SK-N-SH treated with all-trans-retinoic acid at 6 μM for 48 hours (cell line): ENCODE measurements around the gene BCL3.

Source experiments
- ATAC-seq: fragments of 200-7000 bp; cut with Tn5 transposase; 3 replicates; pipeline ENCODE4 v1.9.1; 2020; ENCODE audit warnings: mild to moderate bottlenecking, moderate library complexity
- ARNTL ChIP-seq: fragments of 450-650 bp; formaldehyde crosslinking; IDR thresholded peaks from 2 replicates; pipeline ENCODE4 v1.5.0; 2020; ENCODE audit warnings: low read depth, mild to moderate bottlenecking, moderate library complexity, borderline replicate concordance
- BACH2 ChIP-seq: fragments of 250-450 bp; sonication (Bioruptor Pico); IDR thresholded peaks from 2 replicates; pipeline ENCODE4 v1.9.0; 2021; ENCODE audit warnings: mild to moderate bottlenecking, borderline replicate concordance
- CREB5 ChIP-seq: fragments of 250-450 bp; sonication (Bioruptor Pico); IDR thresholded peaks from 2 replicates; pipeline ENCODE4 v1.5.1; 2020; ENCODE audit warnings: low read depth, mild to moderate bottlenecking, moderate library complexity
- CSDC2 ChIP-seq: fragments of 250-450 bp; sonication (Bioruptor Pico); IDR thresholded peaks from 2 replicates; pipeline ENCODE4 v1.5.0; 2020; ENCODE audit warnings: mild to moderate bottlenecking, moderate library complexity
- CSRNP3 ChIP-seq: fragments of 250-450 bp; sonication (Bioruptor Pico); IDR thresholded peaks from 2 replicates; pipeline ENCODE4 v1.5.1; 2021; ENCODE audit warnings: mild to moderate bottlenecking, moderate library complexity
- ESRRG ChIP-seq: fragments of 250-450 bp; sonication (Bioruptor Pico); IDR thresholded peaks from 2 replicates; pipeline ENCODE4 v1.6.1; 2021; ENCODE audit warnings: mild to moderate bottlenecking
- GLIS3 ChIP-seq: fragments of 250-450 bp; sonication (Bioruptor Pico); IDR thresholded peaks from 2 replicates; pipeline ENCODE4 v1.5.0; 2020; ENCODE audit warnings: mild to moderate bottlenecking, moderate library complexity
- ISL1 ChIP-seq: fragments of 250-450 bp; sonication (Bioruptor Pico); IDR thresholded peaks from 2 replicates; pipeline ENCODE4 v2.1.2; 2022; ENCODE audit warnings: mild to moderate bottlenecking, moderate library complexity
- OSR1 ChIP-seq: fragments of 250-450 bp; sonication (Bioruptor Pico); IDR thresholded peaks from 2 replicates; pipeline ENCODE4 v1.8.0; 2022; ENCODE audit warnings: moderate library complexity, mild to moderate bottlenecking, inconsistent platforms
- PPARA ChIP-seq: fragments of 250-450 bp; sonication (Bioruptor Pico); IDR thresholded peaks from 2 replicates; pipeline ENCODE4 v1.5.0; 2020; ENCODE audit warnings: mild to moderate bottlenecking, borderline replicate concordance
- RARB ChIP-seq: fragments of 250-450 bp; sonication (Bioruptor Pico); IDR thresholded peaks from 2 replicates; pipeline ENCODE4 v1.8.0; 2021; ENCODE audit warnings: mild to moderate bottlenecking, moderate library complexity
- SNAI2 ChIP-seq: fragments of 250-450 bp; sonication (Bioruptor Pico); IDR thresholded peaks from 2 replicates; pipeline ENCODE4 v1.5.0; 2020; ENCODE audit warnings: mild to moderate bottlenecking, moderate library complexity
- TCF4 ChIP-seq: fragments of 250-450 bp; sonication (Bioruptor Pico); IDR thresholded peaks from 2 replicates; pipeline ENCODE4 v1.8.0; 2021; ENCODE audit warnings: mild to moderate bottlenecking, moderate library complexity, borderline replicate concordance
- TSHZ2 ChIP-seq: fragments of 250-450 bp; sonication (Bioruptor Pico); IDR thresholded peaks from 2 replicates; pipeline ENCODE4 v1.5.0; 2020; ENCODE audit warnings: mild to moderate bottlenecking, moderate library complexity
- ZFP3 ChIP-seq: fragments of 250-450 bp; sonication (Bioruptor Pico); IDR thresholded peaks from 2 replicates; pipeline ENCODE4 v1.5.0; 2020; ENCODE audit warnings: mild to moderate bottlenecking, moderate library complexity
- ZFP30 ChIP-seq: fragments of 450-650 bp; formaldehyde crosslinking; IDR thresholded peaks from 2 replicates; pipeline ENCODE4 v1.5.0; 2022; ENCODE audit warnings: mild to moderate bottlenecking, moderate library complexity
- ZNF565 ChIP-seq: fragments of 450-650 bp; formaldehyde crosslinking; conservative IDR thresholded peaks from 2 replicates; pipeline ENCODE4 v1.5.0; 2020; ENCODE audit warnings: low read depth, mild to moderate bottlenecking, moderate library complexity
- ZNF8 ChIP-seq: fragments of 450-650 bp; formaldehyde crosslinking; IDR thresholded peaks from 2 replicates; pipeline ENCODE4 v1.5.0; 2020; ENCODE audit warnings: mild to moderate bottlenecking, moderate library complexity
- TF ChIP-seq, protein P1 (sequence below): fragments of 250-450 bp; sonication (Bioruptor Pico); IDR thresholded peaks from 2 replicates; pipeline ENCODE4 v1.8.0; 2021; ENCODE audit warnings: low read depth, mild to moderate bottlenecking, moderate library complexity, borderline replicate concordance
- TF ChIP-seq, protein P2 (sequence below): fragments of 250-450 bp; sonication (Bioruptor Pico); IDR thresholded peaks from 2 replicates; pipeline ENCODE4 v1.8.0; 2020; ENCODE audit warnings: mild to moderate bottlenecking, moderate library complexity, borderline replicate concordance

Gene BCL3

DNA sequence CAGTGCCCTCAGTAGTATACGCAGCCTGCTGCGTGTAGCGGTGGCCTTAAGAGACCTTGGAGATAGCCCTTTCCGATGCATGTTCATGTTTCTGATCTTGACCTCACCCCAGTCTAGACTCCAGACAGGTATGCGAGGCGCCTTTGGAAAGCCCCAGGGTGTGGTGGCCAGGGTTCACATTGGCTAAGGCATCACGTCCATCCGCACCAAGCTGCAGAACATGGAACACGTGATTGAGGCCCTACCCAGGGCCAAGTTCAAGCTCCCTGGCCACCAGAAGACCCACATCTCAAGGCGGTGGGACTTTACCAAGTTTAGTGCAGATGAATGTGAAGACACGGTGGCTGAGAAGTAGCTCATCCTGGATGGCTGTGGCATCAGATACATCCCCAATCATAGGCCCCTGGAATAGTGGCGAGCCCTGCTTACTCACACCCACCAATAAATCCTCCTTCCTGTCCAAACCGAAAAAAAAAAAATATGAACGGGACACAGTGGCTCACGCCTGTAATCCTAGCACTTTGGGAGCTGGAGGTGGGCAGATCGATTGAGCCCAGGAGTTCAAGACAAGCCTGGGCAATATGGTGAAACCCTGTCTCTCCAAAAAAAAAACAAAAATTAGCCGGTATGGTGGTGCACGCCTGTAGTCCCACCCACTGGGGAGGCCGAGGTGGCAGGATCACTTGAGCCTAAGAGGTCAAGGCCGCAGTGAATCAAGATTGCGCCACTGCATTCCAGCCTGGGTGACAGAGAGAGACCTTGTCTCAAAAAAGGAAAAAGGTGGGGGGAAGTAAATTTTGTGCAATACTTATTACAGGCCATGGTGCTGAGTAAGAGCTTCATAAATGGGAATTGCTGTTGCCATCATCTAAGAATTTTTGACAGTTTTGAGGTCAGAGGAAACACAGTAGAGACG lies 16.8 kb downstream of the BCL3 start (continued):
- no peak for TF ChIP-seq ESRRG (CRISPR knock-in tag)
- no peak for TF ChIP-seq BACH2 (CRISPR knock-in tag)

GRCh38 chr19:44765949-44766335 lies 17.4 kb downstream of the BCL3 start:
- ATAC-seq: no peak
- TF ChIP-seq, protein P1, sequence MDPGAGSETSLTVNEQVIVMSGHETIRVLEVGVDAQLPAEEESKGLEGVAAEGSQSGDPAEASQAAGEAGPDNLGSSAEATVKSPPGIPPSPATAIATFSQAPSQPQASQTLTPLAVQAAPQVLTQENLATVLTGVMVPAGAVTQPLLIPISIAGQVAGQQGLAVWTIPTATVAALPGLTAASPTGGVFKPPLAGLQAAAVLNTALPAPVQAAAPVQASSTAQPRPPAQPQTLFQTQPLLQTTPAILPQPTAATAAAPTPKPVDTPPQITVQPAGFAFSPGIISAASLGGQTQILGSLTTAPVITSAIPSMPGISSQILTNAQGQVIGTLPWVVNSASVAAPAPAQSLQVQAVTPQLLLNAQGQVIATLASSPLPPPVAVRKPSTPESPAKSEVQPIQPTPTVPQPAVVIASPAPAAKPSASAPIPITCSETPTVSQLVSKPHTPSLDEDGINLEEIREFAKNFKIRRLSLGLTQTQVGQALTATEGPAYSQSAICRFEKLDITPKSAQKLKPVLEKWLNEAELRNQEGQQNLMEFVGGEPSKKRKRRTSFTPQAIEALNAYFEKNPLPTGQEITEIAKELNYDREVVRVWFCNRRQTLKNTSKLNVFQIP (CRISPR knock-in tag): no peak
- no peak for TF ChIP-seq TCF4 (CRISPR knock-in tag)
- no peak for TF ChIP-seq ARNTL (CRISPR knock-in tag)
- TF ChIP-seq GLIS3 (CRISPR knock-in tag): no peak
- TF ChIP-seq SNAI2 (CRISPR knock-in tag): no peak
- TF ChIP-seq OSR1 (CRISPR knock-in tag): no peak
- TF ChIP-seq, protein P2, sequence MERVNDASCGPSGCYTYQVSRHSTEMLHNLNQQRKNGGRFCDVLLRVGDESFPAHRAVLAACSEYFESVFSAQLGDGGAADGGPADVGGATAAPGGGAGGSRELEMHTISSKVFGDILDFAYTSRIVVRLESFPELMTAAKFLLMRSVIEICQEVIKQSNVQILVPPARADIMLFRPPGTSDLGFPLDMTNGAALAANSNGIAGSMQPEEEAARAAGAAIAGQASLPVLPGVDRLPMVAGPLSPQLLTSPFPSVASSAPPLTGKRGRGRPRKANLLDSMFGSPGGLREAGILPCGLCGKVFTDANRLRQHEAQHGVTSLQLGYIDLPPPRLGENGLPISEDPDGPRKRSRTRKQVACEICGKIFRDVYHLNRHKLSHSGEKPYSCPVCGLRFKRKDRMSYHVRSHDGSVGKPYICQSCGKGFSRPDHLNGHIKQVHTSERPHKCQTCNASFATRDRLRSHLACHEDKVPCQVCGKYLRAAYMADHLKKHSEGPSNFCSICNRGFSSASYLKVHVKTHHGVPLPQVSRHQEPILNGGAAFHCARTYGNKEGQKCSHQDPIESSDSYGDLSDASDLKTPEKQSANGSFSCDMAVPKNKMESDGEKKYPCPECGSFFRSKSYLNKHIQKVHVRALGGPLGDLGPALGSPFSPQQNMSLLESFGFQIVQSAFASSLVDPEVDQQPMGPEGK (CRISPR knock-in tag): no peak
- TF ChIP-seq ZFP30 (CRISPR knock-in tag): no peak
- no peak for TF ChIP-seq CSDC2 (CRISPR knock-in tag)
- no peak for TF ChIP-seq RARB (CRISPR knock-in tag)
- no peak for TF ChIP-seq BACH2 (CRISPR knock-in tag)
- no peak for TF ChIP-seq ISL1 (CRISPR knock-in tag)
- TF ChIP-seq PPARA (CRISPR knock-in tag): no peak
- no peak for TF ChIP-seq ESRRG (CRISPR knock-in tag)
- TF ChIP-seq CREB5: no peak
- TF ChIP-seq ZNF8 (CRISPR knock-in tag): no peak
- no peak for TF ChIP-seq ZNF565
- no peak for TF ChIP-seq TSHZ2 (CRISPR knock-in tag)
- no peak for TF ChIP-seq CSRNP3 (CRISPR knock-in tag)
- TF ChIP-seq ZFP3: no peak
- TF ChIP-seq, all 23 proteins: peak for 0
